ENCODE data around the gene ETV5. TPM values are rescaled to one million over a fixed set of nuclear protein-coding genes. Genes with fewer than 3 reads are reported as not detected.

ETV5 gene
- polyA plus RNA-seq, 1 of the 3 experiments (the other 2 are of a cell fraction): 20.9 TPM

DNA sequence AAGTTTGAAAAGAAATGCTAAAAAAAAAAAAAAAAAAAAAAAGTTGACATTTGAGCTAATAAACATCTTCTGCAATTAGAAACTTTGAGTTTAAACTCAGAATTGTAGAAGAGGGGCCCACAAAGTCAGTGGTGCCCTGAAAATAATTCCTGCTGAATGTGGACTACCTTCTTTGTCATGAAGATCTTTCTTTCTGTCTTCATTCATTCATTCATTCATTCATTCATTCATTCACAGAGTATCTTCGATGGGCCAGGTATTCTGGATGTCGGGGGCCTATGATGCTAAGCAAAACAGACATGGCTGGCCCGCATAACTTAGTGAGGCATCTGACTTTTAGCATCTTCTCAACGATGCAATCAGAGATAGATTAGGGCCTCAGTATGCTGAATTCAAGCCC, 24.6 kb downstream of the ETV5 start:
- TF ChIP-seq, protein P1, sequence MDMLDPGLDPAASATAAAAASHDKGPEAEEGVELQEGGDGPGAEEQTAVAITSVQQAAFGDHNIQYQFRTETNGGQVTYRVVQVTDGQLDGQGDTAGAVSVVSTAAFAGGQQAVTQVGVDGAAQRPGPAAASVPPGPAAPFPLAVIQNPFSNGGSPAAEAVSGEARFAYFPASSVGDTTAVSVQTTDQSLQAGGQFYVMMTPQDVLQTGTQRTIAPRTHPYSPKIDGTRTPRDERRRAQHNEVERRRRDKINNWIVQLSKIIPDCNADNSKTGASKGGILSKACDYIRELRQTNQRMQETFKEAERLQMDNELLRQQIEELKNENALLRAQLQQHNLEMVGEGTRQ (IDR thresholded peaks at IDR 0.05; ENCODE audit: borderline replicate concordance, low read depth, low read length): no peak
- TF ChIP-seq RXRA (IDR thresholded peaks at IDR 0.05; ENCODE audit: borderline replicate concordance, low read depth) (no peak), MXI1 (IDR thresholded peaks at IDR 0.05; ENCODE audit: low read depth, low read length) (no peak), FOXM1 (IDR thresholded peaks at IDR 0.05; ENCODE audit: low read depth) (no peak)
- Histone ChIP-seq H2AFZ (ENCODE audit: low read depth) (no peak overlapping the region), H3K79me2 (ENCODE audit: insufficient read depth) (peaks cover 5% of the 10 kb centered on the region; the same call in 1 of the 2 replicates), H3K36me3 (replicated peaks in 1 of 2; ENCODE audit: control insufficient read depth in 1 of 2, insufficient read depth in 2 of 2, low read length in 1 of 2) (peaks cover 30 to 61% of the 10 kb centered on the region in 2 experiments), H3K27ac (ENCODE audit: low read depth in 2 of 2, low read length in 1 of 2) (no peak overlapping the region), H3K9me2 (no peaks in the 10 kb centered on the region), H3K4me2 (no peak overlapping the region), H3K9ac (no peak overlapping the region), H4K20me1 (ENCODE audit: insufficient read depth) (no peaks in the 10 kb centered on the region), H3K4me3 (ENCODE audit: low read depth in 2 of 2, low read length in 1 of 2) (no peak overlapping the region), H3K27me3 (ENCODE audit: insufficient read depth) (no peaks in the 10 kb centered on the region), H3K9me3 (no peaks in the 10 kb centered on the region), H3F3A (replicated peaks; ENCODE audit: insufficient read depth) (no peaks in the 10 kb centered on the region), H3K4me1 (ENCODE audit: control insufficient read depth in 1 of 2, insufficient read depth in 2 of 2, low read depth in 1 of 2, low read length in 1 of 2) (peaks cover 0 to 8% of the 10 kb centered on the region in 2 experiments; a peak in 1 of 4 replicates)
- 95% methylated on average over 4 of the region's 4 CpGs for WGBS (ENCODE audit: low lambda C conversion rate)
- ChIA-PET CTCF (interaction anchor here (1.4 to 1.6 kb wide), 2 partner anchors 101 to 141 kb away, joined by 3 read pairs; no protein-coding TSS in a partner anchor), POLR2A (no interaction called here)
- DNase-seq: no peak

DNA sequence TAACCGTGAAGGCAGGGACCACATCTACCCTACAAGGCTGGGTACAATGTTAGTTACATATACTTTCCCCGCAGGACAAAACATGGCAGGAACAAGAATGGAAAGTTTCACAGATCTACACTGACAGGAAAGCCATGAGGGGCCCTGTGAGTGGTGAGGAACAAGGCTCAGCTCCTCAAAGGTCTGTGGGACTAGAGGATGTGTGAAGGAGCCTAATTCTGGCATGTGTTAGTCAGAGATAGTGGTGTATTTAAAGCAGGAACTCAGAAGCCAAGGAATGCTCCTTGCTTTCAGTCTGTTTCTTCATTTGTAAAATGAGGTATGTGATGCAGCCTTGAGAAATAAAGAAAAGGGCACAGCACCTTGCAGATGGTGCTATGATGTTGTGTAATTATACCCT, 25.1 kb downstream of the ETV5 start:
- H3K36me3 ChIP-seq (replicated peaks in 1 of 2; ENCODE audit: control insufficient read depth in 1 of 2, insufficient read depth in 2 of 2, low read length in 1 of 2): peaks cover 33 to 62% of the 10 kb centered on the region in 2 experiments
- DNase-seq: no peak
- CTCF ChIA-PET: interaction anchor here (1.0 to 1.6 kb wide), 3 partner anchors 100 to 456 kb away, joined by 3 read pairs; no protein-coding TSS in a partner anchor

More for the DNA sequence above, 25.1 kb downstream of the ETV5 start:
- H2AFZ ChIP-seq (ENCODE audit: low read depth): no peak overlapping the region
- H3K9ac ChIP-seq: no peak overlapping the region
- H3K4me1 ChIP-seq (ENCODE audit: control insufficient read depth in 1 of 2, insufficient read depth in 2 of 2, low read depth in 1 of 2, low read length in 1 of 2): peaks cover 0 to 8% of the 10 kb centered on the region in 2 experiments; a peak in 1 of 4 replicates
- TF ChIP-seq, protein P2, sequence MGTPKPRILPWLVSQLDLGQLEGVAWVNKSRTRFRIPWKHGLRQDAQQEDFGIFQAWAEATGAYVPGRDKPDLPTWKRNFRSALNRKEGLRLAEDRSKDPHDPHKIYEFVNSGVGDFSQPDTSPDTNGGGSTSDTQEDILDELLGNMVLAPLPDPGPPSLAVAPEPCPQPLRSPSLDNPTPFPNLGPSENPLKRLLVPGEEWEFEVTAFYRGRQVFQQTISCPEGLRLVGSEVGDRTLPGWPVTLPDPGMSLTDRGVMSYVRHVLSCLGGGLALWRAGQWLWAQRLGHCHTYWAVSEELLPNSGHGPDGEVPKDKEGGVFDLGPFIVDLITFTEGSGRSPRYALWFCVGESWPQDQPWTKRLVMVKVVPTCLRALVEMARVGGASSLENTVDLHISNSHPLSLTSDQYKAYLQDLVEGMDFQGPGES (IDR thresholded peaks at IDR 0.05; ENCODE audit: low read depth, low read length): no peak
- TF ChIP-seq RAD21 (IDR thresholded peaks at IDR 0.05; ENCODE audit: low read length) (no peak), ELF1 (IDR thresholded peaks at IDR 0.05) (no peak), TCF12 (IDR thresholded peaks at IDR 0.05) (no peak), TEAD4 (IDR thresholded peaks at IDR 0.05; ENCODE audit: borderline replicate concordance, insufficient read depth) (no peak), MEF2A (IDR thresholded peaks at IDR 0.05; ENCODE audit: borderline replicate concordance, low read depth) (no peak), RCOR1 (IDR thresholded peaks at IDR 0.05; ENCODE audit: low read length) (no peak)
- TF ChIP-seq, protein P3, sequence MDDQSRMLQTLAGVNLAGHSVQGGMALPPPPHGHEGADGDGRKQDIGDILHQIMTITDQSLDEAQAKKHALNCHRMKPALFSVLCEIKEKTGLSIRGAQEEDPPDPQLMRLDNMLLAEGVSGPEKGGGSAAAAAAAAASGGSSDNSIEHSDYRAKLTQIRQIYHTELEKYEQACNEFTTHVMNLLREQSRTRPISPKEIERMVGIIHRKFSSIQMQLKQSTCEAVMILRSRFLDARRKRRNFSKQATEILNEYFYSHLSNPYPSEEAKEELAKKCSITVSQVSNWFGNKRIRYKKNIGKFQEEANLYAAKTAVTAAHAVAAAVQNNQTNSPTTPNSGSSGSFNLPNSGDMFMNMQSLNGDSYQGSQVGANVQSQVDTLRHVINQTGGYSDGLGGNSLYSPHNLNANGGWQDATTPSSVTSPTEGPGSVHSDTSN (IDR thresholded peaks at IDR 0.05): no peak
- H3K27ac ChIP-seq (ENCODE audit: low read depth in 2 of 2, low read length in 1 of 2): no peak overlapping the region
- H3K27me3 ChIP-seq (ENCODE audit: insufficient read depth): no peaks in the 10 kb centered on the region
- H4K20me1 ChIP-seq (ENCODE audit: insufficient read depth): no peaks in the 10 kb centered on the region
- no peak overlapping the region for H3K4me3 ChIP-seq (ENCODE audit: low read depth in 2 of 2, low read length in 1 of 2)
- no peak overlapping the region for H3K4me2 ChIP-seq
- no peaks in the 10 kb centered on the region for H3K9me2 ChIP-seq
- H3F3A ChIP-seq (replicated peaks; ENCODE audit: insufficient read depth): no peaks in the 10 kb centered on the region
- 94% methylated on average over 2 of the region's 2 CpGs for WGBS (ENCODE audit: low lambda C conversion rate)
- no peaks in the 10 kb centered on the region for H3K9me3 ChIP-seq
- POLR2A ChIA-PET: no interaction called here
- peaks cover 5% of the 10 kb centered on the region; the same call in 1 of the 2 replicates for H3K79me2 ChIP-seq (ENCODE audit: insufficient read depth)
